ENCODE results near the gene ST6GAL2.

Gene ST6GAL2

GRCh38 chr2:106804161-106804560, 81.8 kb downstream of the ST6GAL2 start:
- no peak overlapping the region for H3K4me3 ChIP-seq (ENCODE audit: low read depth, low read length)
- no peak overlapping the region for H3K27ac ChIP-seq
- TF ChIP-seq CTCF (IDR thresholded peaks at IDR 0.05), result no peak
- no peaks in the 10 kb centered on the region for H3K4me1 ChIP-seq
- H3K36me3 ChIP-seq (ENCODE audit: control insufficient read depth, insufficient read depth, low read length), result no peaks in the 10 kb centered on the region
- no peak overlapping the region for H2AFZ ChIP-seq
- H3K27me3 ChIP-seq (ENCODE audit: control insufficient read depth, insufficient read depth, low read length), result no peaks in the 10 kb centered on the region
- H3K9me3 ChIP-seq (ENCODE audit: control insufficient read depth, low read length), result no peaks in the 10 kb centered on the region
- H3K79me2 ChIP-seq, result no peaks in the 10 kb centered on the region
- H3K9ac ChIP-seq, result no peak overlapping the region
- no peak overlapping the region for H3K4me2 ChIP-seq (ENCODE audit: low read length)

GRCh38 chr2:106800976-106801655, 84.9 kb downstream of the ST6GAL2 start:
- TF ChIP-seq CTCF (IDR thresholded peaks at IDR 0.05), result no peak
- Histone ChIP-seq H3K36me3 (ENCODE audit: control insufficient read depth, insufficient read depth, low read length) (no peaks in the 10 kb centered on the region), H2AFZ (no peak overlapping the region), H3K4me3 (ENCODE audit: low read depth, low read length) (no peak overlapping the region), H3K9ac (no peak overlapping the region), H3K4me1 (no peaks in the 10 kb centered on the region), H3K9me3 (ENCODE audit: control insufficient read depth, low read length) (no peaks in the 10 kb centered on the region), H3K4me2 (ENCODE audit: low read length) (no peak overlapping the region), H3K27me3 (ENCODE audit: control insufficient read depth, insufficient read depth, low read length) (no peaks in the 10 kb centered on the region), H3K27ac (no peak overlapping the region), H3K79me2 (no peaks in the 10 kb centered on the region)

- Histone ChIP-seq H3K4me1 (no peaks in the 10 kb centered on the region), H3K9ac (no peak overlapping the region), H3K36me3 (ENCODE audit: control insufficient read depth, insufficient read depth, low read length) (no peaks in the 10 kb centered on the region)
Observed at GRCh38 chr2:106800180-106800579, 85.8 kb downstream of the ST6GAL2 start.

GRCh38 chr2:106798826-106799552, 87.0 kb downstream of the ST6GAL2 start:
- Histone ChIP-seq H3K4me3 (ENCODE audit: low read depth, low read length) (no peak overlapping the region), H3K79me2 (no peaks in the 10 kb centered on the region), H3K9ac (no peak overlapping the region), H3K27me3 (ENCODE audit: control insufficient read depth, insufficient read depth, low read length) (no peaks in the 10 kb centered on the region), H3K4me2 (ENCODE audit: low read length) (no peak overlapping the region), H3K9me3 (ENCODE audit: control insufficient read depth, low read length) (no peaks in the 10 kb centered on the region), H3K36me3 (ENCODE audit: control insufficient read depth, insufficient read depth, low read length) (no peaks in the 10 kb centered on the region), H3K4me1 (no peaks in the 10 kb centered on the region), H3K27ac (no peak overlapping the region), H2AFZ (no peak overlapping the region)
- no peak for TF ChIP-seq CTCF (IDR thresholded peaks at IDR 0.05)

More at GRCh38 chr2:106800180-106800579, 85.8 kb downstream of the ST6GAL2 start:
- Histone ChIP-seq H3K9me3 (ENCODE audit: control insufficient read depth, low read length) (no peaks in the 10 kb centered on the region), H2AFZ (no peak overlapping the region), H3K27ac (no peak overlapping the region), H3K4me2 (ENCODE audit: low read length) (no peak overlapping the region), H3K79me2 (no peaks in the 10 kb centered on the region), H3K4me3 (ENCODE audit: low read depth, low read length) (no peak overlapping the region), H3K27me3 (ENCODE audit: control insufficient read depth, insufficient read depth, low read length) (no peaks in the 10 kb centered on the region)
- no peak for TF ChIP-seq CTCF (IDR thresholded peaks at IDR 0.05)
